Stimulated activated naive CD8-positive, alpha-beta T cell treated with anti-CD3 and anti-CD28 coated beads, Interleukin-15, Interleukin-2, amounts not matched to agents 100 U/mL and 50 U/mL, for 24 hours (primary cell): Measurements from ENCODE around the gene TRDN.
"Not testable (repeated sequence)": the region's sequence is repeated elsewhere in the genome, so short reads cannot be mapped to it uniquely, and the experiment has no call there.

ENCODE experiments used
- ATAC-seq: fragments of 150-1000 bp; cut with Tn5 transposase; one replicate; pipeline ENCODE4 v1.10.0; 2021
- DNase-seq: peaks from one replicate; pipeline ENCODE4 v3.0.0; 2021

Gene TRDN

DNA sequence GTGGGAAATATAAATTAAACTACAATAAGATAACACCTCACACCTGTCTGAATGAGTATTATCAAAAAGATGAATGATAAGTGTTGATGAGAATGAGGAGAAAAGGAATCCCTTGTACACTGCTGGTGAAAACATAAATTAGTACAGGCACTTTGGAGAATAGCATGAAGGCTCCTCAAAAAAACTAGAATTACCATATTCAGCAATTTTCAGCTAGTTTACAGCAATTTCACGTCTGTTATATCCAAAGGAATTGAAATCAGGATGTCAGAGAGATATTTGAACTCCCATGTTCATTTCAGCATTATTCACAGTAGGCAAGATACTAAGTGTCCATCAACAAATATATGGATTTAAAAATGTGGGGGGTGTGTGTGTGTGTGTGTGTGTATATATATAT lies 348.1 kb downstream of the TRDN start:
- DNase-seq (no peak), ATAC-seq (no peak)

DNA sequence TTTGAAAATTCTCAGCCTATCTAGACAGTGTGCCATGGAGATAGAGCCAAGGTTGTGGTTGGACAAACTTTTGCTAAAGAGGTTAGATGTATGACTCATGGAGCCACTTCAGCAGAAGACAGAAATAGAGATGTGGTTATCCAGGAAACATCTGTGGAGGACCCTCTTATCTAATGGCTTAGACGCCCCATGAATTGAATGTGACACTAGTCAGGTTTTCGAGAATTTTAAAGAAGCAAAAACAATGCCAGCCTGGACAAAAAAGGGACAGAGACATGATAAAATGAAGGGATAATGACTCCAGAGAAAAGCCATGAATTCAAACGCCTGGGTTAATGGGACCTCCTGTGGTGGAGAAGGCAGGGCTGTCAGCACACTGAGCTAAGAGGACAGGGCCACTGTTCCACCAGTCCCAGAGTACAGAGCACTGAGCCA lies 360.2 kb downstream of the TRDN start:
- DNase-seq: no peak

DNA sequence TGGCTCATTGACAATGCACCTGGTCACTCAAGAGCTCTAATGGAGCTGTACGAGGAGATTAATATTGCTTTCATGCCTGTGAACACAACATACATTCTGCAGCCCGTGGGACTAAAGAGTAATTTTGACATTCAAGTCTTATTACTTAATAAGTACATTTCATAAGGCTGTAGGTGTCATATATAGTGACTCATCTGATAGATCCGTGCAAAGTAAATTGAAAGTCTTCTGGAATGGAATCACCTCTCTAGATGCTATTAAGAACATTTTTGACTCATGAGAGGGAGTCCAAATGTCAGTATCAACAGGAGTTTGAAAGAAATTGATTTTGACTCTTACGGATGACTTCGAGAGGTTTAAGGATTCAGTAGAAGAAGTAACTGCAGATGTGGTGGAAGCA lies 372.8 kb downstream of the TRDN start:
- DNase-seq: no peak
- no peak for ATAC-seq

More for the DNA sequence above, 360.2 kb downstream of the TRDN start:
- ATAC-seq: no peak

DNA sequence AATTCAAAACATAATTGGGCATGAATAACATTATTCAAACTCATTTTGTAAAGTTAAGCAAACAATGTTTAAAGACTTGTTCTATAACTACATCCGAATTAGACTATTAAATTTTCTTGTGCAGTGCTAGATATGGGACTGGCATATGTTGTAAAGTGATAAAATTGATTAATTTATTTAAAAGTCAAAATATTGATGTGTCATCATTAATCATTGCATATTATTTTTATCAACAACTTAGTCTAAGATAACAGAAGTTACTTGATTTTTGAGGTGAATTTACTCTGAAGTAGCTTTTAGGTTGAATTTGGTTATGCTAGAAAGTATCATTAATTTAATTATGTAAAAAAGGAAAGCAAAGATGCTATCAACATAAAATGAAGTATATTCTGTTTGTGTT lies 396.1 kb downstream of the TRDN start:
- ATAC-seq (no peak), DNase-seq (no peak)

DNA sequence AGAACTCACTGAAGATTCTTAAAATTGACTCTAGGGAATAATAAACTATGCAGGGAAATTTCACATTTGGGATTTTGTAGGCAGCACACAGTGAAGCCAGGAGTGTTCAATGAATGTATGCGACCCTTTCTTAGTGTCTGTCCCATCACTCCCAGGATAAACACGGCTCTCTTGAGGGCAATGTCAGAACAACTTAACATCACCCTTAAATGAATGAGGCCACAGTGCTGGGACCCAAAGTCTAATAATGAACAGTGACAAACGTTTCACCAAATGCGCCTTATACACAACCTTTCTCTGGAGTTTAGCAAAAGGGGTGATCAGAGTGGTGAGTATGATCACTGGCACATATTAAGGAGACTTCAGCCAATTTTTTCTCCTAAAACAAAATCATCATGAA lies 403.4 kb downstream of the TRDN start:
- DNase-seq: no peak
- ATAC-seq: no peak

DNA sequence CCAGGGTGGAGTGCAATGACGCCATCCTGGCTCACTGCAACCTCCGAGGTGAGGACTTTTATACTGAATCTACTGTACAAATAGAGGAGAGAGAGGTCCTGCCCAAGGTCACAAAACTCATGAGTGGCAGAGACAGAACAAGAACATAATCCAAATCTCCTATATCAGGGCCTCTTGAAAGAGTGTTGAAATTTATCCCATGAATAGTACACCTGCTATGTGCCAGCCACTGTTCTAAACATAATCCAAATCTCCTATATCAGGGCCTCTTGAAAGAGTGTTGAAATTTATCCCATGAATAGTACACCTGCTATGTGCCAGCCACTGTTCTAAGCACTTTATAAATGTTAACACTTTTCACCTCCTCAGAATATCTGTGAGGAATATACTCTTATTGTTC lies 409.0 kb downstream of the TRDN start:
- ATAC-seq, DNase-seq: not testable (repeated sequence)

DNA sequence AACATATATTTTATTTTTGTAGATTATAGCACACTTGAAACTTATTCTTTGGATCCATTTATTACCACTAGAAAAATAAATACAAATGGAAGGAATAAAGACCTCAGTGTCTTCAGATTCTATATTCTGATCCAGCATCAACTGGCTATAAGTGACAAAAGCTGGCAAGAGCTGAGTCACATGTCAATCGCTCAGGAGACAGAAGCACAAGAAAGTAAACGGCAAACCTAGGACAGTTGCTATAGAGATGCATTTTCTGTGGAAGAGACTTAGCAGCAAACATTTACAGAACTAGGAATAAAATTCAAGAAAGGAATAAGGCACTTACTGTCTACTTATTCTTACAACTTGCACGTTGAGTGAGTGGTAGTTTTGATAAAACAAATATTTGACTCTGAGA lies 410.4 kb downstream of the TRDN start:
- no peak for ATAC-seq
- DNase-seq: no peak

DNA sequence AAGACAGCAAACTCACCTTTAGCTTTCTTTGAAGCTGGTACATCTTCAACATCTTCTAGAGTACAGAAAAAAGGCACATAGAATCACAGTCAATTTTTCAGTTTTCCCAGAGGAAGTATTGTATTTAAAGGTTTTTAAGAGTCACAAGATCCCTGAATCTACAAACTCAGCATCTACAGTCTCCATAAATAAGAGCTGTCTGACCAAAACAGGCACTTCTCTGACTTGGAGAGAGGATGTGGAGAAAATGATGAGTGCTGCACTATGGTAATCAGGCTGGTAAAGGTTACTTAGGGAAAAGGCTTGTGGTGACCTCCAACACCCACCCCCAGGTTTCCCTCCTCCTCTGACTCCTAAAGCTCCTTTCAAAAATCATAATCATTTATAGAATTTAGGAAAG lies 412.7 kb downstream of the TRDN start:
- no peak for ATAC-seq
- no peak for DNase-seq

DNA sequence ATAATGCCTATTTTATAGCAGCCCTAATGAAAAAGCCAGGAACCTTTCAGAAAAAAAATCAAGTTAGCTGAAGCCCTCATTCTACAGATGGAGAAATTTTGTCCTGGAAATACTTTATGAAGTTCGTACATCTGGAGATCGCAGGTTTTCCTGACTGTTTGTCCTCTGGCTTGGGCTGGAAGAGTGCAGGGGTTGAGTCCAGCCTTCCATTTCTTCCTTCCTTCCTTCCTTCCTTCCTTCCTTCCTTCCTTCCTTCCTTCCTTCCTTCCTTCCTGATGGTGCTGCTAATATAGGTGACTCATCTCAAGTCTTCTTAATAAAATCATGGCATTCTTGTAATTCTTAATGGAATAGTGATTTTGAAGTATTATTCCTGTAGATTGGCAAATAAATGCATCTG lies 413.3 kb downstream of the TRDN start:
- DNase-seq (no peak), ATAC-seq (no peak)

DNA sequence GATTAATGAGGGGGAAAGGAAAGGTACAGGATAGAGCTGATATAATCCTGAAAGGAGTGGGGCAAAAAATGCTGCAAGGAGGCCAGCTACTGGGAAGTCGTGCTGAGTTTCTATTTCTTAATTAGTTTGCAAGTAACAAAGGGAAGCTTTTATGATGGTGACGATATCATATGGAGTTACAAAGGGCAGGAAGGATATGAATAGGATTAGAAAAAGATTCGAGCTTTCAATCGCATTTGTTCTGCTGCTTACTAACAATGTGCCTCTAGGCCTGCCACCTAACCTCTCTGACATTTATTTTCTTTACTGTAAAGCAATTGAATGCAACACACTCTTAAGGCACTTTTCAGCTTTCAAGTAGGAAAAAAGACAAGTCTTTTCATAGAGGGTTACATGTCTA lies 421.5 kb downstream of the TRDN start:
- ATAC-seq (no peak), DNase-seq (no peak)

DNA sequence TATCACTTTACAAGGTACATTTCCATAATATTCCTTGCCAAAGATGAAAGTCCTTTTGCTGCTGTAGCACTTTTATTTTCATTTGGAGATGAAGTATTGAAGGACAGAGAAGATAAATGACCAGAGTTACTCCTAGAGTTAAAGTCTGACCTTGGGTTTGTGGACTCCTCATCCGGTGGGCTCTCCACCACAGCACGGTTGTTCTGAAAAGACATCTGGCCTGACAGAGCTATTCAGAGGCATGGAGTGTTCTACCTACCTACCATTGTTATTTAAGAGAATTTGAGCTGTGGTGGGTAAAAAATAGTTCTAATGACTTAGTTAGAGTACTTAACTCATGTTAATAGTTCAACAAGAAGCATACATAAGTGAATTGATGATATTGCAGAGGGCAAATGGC lies 422.3 kb downstream of the TRDN start:
- DNase-seq: no peak
- no peak for ATAC-seq

DNA sequence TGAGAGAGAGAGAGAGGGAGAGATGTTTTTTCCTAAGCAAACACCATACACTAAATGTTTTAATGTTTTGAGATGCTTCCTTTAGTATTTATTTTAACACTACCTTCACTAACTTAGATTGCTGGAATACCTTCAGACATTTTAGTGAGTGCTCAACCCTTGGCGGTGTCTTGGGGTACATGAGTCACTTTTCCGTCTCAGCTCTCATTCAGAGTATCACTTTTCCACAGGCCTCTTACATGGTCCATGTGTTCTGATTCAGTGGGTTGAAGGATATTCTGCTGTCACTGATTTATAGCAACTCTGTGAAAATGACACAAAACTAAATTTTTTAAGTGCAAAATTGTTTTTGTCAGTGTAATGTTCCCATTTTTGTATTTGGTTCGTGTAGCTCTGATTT lies 422.8 kb downstream of the TRDN start:
- DNase-seq: no peak
- no peak for ATAC-seq

DNA sequence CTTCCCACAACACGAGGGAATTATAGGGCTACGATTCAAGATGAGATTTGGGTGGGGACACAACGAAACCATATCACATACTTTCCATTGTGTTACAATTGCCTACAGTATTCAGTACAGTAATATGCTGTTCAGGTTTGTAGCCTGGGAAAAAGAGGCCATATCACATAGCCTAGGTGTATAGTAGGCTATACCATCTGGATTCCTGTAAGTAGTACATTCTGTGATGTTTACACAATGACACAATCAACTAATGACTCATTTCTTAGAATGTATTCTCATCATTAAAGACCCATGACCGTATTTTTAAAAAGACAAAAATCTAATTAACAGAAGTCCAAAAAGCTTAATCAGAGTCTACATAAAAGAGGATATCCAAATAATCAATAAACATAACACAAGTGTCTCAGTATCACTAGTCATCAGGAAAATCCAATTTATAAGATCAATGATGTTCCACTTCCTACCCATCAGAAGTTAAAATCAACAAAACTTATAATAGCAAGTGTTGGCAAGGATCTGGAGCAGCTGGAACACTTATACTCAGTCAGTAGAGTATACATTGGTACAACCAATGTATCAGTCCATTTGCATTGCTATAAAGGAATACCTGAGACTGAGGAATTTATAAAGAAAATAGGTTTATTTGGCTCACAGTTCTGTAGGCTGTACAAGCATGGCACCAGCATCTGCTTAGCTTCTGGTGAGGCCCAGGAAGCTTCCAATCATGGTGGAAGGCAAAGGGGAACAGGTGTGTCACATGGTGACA lies 424.8 kb downstream of the TRDN start:
- DNase-seq (no peak), ATAC-seq (no peak)

DNA sequence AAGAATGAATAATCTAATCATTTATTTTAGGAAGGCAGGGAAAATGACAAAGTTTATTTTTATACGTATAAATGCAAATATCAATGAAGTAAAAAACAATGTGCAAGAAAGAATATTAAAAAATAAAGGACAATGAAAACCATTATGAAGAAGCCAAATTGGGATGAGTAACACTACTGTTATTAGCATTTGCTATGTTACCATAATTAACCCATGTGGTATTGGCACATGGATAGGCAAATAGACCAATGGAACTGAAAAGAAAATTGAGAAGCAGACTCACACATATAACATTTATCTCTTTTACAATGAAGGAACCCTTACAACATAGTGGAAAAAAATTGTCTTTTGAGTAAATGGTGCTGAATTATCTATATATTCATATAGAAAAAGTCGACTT lies 426.1 kb downstream of the TRDN start:
- ATAC-seq (no peak), DNase-seq (no peak)

DNA sequence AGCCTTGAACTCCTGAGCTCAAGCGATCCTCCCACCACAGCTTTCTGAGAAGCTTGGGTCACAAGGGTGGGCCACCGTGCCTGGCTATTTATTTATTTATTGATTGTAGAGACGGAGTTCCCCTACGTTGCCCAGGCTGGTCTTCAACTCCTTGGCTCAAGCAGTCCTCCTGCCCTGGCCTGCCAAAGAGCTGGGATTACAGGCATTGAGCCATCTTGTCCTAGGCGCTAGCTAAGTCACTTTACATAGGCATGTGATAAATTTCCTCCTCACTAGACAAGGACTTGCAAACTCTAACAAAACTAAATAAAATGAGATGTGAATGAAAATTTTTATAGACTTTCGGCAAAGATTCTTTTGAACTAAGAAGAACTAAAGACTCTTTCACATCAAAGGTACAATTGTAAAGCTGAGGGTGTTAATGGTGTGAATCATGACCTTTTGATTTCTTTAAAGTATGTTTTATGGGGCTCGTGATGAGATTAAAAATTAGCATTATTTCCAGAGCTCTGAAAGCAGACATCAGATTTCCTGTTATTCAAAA lies 428.7 kb downstream of the TRDN start:
- ATAC-seq (no peak), DNase-seq (no peak)

DNA sequence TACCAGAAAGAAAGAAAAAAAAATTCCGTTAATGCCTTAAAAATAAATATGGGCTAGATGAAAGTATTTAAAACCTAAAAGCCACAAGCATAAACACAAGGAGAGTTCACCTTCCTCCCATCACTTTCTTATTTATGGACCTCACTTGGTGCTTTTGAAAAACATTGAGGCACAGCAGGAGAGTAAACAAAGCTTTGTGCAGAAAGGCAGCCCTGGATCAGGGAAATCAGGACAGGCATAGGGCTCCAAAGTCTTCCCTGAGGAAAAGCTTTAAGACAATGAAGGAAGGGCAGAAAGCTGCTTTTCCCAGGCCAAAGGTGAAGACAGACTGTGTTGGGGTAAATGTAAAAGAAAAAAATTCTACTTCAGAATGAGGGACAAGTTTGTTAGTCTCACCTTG lies 432.8 kb downstream of the TRDN start:
- no peak for DNase-seq
- ATAC-seq: no peak

DNA sequence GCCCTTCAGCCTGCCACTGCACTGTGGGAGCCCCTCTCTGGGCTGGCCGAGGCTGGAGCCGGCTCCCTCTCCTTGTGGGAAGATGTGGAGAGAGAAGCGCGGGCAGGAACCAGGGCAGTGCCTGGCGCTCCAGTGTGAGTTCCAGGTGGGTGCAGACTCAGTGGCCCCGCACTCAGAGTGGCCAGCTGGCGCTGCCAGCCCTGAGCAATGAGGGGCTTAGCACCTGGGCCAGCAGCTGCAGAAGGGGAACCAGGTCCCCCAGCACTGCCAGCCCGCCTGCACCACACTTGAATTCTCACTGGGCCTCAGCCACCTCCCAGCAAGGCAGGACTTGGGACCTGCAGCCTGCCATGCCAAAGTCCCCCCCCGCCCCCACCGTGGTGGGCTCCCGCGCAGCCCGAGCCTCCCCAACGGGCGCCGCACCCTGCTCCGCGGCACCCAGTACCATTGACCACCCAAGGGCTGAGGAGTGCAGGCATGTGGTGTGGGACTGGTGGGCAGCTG lies 434.8 kb downstream of the TRDN start:
- no peak for DNase-seq
- ATAC-seq: no peak

DNA sequence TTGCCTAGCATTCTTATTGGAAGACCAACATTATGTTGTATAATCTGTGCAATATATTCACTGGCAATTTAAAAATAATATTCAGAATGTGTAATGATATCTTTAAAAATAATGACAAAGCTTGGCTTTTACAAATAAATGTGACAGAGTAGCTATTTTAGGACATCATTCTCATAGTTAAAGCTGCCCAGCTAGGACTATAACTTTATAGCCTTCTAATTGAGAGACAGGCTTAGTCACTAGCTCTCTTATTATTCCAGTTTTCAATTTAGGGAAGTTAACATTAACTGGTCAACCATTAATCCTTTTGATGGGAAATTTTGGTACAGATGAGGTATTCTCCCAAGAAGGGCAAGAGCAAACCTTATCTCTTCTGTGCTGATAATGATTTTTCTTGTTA lies 443.5 kb downstream of the TRDN start:
- DNase-seq (no peak), ATAC-seq (no peak)

DNA sequence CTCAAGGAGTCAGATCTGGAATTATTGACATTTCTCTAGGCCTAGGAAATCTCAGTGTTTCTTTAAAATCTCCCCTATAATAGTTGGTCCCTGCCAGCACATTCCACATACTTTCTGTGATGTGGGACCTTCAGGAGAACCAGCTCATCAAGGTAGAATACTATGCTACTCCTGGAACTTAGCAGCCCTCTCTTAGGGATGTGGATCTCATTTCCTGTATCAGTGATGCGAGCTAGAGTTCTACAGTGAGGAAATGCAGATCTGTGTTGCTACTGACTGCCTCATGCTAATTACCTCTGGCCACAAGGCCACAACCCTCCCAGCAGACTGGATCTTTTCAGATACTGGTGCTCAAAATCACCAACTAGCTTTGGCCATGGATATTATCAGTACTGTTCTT lies 446.9 kb downstream of the TRDN start:
- ATAC-seq (no peak), DNase-seq (no peak)

DNA sequence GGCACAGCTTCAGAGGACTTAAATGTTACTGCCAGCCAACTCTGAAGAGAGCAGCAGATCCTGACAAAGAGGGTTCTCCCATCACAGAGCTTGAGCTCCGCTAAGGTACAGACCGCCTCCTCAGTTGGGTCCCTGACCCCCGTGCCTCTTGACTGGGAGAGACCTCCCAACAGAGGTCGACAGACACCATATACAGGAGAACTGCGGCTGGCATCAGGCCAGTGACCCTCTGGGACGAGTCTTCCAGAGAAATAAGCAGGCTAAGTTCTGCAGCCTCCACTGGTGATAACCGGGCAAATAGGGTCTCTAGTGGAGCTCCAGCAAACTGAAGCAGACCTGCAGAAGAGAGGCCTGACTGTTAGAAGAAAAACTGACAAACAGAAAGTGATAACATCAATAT lies 453.8 kb downstream of the TRDN start:
- DNase-seq (no peak), ATAC-seq (no peak)

DNA sequence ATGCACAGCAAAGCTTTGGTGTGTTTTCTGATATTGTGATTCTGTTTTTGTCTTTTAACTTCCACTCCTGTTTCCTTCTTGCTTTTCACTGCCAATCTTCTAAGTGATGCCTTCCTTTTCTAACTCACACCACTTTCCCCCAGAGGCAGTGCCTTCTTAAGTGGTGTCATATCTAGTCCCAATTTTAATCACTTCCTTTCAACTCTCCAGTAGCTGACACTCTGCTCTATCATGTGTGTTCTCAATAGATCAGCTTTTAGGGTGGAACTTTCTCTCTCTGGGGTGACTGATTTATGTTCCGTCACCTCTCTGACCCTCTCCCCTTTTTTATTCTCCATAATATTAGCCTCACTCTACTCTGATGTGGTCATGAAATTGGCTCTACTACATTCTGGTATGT lies 460.0 kb downstream of the TRDN start:
- no peak for DNase-seq
- ATAC-seq: no peak

DNA sequence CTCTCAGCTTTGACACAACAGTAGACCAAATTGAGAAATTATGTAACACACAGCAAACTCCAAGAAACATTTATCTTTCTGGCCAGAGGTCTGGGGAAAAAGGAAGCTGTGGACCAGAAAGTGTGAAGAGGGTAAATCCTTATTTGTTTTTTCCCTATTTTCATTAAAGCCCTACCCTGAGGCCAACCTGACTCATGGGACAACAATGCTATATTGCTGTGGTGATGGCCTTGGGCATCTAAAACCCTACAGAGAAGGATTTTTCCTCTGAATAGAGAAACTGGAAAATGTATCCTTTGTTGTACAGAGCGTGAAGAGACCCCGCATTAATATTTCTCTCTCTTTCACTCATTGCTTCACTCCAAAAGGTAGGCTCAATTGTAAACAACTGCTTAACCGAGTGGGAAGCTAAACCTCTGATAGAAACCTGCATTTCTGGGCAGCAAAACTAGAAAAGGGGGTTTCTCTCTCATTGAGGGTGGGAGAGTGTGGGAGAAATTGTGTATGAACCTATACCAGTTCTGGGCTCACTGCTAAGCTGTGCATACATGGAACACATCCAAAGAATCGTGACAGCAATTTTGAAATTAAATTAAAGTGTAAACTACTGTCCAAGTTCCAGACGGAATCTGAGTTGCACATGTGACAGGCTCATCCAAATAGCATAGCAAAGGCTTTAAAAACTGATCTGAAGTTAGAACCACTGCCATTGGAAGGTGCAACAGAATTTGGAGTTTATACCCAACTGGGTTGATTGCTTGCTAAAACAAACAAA lies 465.2 kb downstream of the TRDN start:
- no peak for ATAC-seq
- DNase-seq: no peak

DNA sequence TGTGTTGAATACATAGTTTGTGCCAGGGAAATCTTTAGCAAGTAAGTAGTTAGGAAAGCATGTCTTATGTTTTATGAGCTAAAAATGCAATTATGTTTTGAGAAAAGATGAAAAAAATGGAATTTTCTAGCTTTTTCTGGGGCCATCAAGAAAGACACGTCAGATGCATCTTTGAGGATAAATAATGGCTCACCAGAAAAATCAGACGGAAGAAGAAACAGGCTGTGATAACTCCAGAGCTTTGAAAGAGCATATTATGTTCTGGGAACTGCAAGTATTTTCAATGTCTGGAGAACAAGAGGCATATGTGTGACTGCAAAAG lies 467.0 kb downstream of the TRDN start:
- no peak for ATAC-seq
- DNase-seq: no peak
